DMS 273 treated with DMSO at 0.1 percent for 48 hours (cell line): ENCODE results near the gene BCKDK.
"Not testable (repeated sequence)": the region's sequence is repeated elsewhere in the genome, so short reads cannot be mapped to it uniquely, and the experiment has no call there.

ENCODE experiments used
- DNase-seq: peaks from one replicate; lab custom pipeline; 2025; lab: John Stamatoyannopoulos, UW

BCKDK gene

DNA sequence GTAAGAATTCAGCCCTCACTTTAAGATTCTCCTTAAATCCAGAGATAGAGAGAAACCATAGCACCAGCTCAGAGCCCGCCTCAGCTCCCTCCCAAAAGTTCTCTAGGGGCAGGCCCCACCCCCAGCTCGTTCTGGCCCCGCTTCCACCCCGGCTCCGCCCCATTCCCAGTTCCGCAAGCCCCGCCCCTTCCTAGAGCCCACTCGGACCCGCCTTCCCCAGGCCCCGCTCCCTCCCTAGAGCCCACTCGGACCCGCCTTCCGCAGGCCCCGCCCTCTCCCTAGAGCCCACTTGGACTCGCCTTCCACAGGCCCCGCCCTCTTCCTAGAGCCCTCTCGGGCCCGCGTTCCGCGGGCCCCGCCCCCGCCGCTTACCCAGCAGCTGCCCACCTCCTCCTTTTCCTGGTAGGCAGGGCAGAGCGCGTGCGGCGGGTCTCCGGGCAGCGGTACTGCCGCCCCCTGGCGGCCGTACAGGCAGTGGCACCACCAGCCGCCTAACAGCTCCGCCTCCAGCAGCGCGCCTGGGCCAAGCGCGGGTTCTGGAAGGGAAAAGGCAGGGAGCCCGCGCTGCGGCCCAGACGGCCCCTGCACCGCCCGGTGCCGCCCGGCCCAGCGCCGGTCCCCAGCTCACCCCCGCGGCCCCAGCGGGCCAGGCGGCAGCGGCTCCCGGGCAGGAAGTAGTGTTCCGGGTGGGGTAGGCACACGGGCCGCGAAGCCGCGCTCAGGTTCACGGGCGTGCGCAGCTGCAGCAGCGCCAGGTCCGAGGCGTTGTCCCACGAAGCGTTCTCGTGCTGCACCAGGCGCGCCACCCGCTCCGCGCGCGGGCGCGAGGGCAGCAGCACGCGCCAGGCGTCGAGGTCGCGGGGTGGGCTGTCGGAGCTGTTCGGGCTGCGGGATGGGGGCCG, 34.2 kb downstream of the BCKDK start:
- peak; percentile 98 for DNase-seq

DNA sequence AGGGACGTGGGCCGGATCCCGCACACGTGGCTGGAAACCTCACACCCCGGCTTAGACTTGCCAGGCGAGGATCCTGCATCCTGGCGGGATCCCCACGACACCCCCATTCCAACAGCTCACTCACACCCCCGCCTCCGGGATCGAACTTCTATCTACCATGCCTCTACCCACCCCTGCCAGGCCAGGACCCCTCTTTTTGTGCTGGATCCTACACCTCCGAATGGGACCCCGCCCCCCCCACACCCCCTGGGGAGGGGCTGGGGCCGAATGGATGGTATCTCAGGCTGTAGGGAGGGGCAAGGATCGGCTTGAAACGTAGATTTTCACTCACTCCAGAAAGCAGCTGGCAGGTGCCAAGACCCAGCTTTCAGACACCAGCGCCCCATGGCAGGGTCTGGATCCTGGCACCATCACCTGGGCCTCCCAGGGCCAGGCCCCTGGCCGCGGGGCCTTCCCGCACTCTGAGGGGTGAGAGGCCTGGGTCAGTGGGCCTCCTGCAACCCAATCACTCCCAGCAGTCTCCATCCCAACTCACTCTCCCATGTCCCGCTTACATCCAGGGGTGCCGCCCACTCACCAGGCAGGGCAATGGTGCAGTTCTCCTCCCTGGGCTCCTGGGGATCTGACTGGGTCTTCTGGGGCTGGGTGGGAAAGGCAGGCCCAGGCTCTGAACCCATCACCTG, 35.0 kb downstream of the BCKDK start:
- DNase-seq: no peak

DNA sequence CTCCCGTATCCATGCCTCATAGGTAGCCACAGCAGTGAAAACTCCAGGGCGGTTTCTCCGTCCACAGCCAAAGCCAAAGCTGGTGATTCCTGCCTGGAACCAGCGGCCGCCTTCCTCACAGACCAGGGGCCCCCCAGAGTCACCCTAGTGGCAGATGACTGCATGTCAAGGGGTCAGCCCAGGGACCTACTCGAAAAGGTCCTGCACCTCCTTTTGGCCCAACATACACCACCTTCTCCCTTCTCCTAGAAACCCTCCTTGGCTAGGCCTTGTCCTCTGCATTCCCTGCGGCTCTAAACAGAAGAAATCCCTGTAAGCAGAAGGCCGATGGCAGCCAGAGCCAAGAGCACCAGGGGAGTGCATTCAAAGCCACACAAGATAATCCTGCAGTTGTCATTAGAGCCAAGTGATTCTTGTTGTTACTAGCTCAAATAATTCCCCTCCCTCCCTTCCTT, 35.5 kb downstream of the BCKDK start:
- no peak for DNase-seq

DNA sequence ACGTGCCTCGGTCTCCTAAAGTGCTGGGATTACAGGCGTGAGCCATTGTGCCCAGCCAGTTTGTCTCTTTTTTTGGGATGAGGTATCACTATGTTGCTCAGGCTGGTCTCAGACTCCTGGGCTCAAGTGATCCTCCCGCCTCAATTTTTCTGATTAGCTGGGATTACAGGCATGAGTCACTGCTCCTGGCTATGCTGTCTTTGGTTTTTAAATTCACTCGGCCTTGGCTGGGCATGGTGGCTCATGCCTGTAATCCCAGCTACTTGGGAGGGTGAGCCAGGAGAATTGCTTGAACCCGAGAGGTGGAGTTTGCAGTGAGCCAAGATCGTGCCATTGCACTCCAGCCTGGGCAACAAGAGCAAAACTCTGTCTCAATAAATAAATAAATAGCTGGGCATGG, 36.2 kb downstream of the BCKDK start:
- DNase-seq: not testable (repeated sequence)

DNA sequence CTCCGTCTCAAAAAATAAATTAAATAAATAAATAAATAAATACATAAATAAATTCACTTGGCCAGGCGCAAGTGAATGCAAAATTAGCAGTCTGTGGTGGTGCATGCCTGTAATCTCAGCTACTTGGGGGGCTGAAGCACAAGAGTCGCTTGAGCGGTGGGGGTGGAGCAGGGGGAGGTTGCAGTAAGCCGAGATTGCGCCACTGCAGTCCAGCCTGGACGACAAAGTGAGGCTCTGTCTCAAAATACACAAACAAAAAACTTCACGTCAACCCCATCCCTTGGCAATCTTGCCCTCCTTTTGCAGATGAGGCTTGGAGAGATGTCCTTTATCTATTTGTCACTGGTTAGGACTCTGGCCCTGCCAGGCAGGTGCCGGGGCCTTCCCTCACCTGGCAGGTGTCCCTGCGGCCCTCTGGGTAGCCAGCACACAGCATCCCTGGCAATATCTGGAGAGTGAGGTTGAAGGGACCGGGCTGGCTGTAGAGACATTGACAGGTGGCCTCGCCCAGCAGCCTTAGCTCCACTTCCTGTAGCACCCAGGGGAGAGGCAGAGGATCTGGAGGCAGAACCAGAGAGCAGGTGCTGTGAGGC, 37.3 kb downstream of the BCKDK start:
- no peak for DNase-seq

DNA sequence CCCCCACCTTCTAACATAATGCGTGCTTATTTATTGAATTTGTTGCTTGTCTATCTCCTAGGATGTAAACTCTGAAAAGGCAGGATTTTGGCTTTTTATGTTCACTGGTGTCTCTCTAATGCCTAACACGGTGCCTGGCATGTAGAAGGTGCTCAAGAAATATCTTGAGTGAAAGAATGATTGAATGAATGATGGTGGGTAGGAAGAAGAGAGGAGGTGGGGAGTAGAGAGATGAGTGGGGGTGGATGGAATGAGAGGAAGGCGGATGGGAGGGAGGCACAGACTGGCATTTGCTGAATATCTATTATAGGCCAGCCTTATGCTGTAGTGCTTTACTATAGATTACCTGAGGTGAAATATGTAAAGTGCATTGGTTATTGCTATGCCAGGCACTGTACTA, 39.4 kb downstream of the BCKDK start:
- no peak for DNase-seq

DNA sequence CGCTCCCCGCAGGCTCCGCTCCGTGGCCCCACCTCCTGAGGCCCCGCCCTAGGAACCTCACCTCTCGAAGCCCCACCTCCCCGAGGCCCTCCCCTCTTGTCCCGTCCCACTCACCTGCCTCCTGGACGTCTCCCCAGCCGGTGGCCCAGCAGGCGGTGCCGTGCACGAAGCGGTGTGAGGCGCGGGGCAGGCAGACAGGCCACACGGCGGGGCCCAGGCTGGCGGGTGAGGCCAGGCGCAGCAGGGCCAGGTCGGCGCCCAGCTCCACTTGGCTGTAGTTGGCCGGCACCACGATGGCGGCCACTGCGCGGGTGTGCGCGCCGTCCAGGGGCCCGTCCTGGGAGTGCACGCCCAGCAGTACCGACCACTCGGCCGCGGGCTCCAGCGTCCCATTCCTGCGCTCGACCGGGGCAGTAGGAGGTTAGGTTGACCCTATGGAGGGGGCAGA, 40.1 kb downstream of the BCKDK start:
- no peak for DNase-seq

DNA sequence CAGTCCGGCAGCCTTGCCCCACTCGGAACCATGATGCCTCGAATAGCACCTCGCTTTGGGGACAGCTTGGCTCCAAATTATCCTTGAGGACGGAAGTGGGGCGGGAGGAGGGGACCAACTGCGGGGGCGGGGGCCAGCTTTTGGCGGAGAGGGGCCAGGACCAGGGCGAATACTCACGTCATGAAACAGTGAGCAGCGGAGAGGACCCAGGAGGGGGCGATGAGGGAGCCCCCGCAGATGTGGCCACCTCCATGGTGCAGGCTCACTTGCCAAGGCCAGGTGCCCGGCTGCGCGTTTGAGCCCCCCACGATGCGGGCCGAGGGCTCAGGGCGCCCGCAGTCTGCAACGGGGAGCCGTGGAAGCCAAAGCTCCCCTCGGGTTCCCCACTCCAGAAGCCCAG, 40.7 kb downstream of the BCKDK start:
- no peak for DNase-seq

DNA sequence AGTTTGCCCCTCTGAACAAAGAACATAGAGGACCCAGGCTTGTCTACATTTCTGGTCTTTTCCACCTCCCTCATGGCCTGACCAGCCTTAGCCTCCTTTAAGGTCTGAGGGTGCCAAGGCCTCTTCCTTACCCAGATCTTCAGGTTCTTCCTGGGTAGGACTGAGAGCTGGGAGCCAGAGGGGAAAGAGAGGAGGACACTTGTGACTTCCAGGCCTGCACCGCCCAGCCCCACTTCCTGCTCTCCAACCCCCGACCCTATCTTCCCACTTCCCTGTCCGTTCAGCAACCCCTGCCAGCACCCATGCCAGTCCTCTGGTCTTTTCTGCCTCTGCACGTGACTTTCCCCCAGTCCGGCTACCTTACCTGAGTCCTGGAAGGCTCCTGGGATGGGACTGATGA, 41.1 kb downstream of the BCKDK start:
- no peak for DNase-seq

DNA sequence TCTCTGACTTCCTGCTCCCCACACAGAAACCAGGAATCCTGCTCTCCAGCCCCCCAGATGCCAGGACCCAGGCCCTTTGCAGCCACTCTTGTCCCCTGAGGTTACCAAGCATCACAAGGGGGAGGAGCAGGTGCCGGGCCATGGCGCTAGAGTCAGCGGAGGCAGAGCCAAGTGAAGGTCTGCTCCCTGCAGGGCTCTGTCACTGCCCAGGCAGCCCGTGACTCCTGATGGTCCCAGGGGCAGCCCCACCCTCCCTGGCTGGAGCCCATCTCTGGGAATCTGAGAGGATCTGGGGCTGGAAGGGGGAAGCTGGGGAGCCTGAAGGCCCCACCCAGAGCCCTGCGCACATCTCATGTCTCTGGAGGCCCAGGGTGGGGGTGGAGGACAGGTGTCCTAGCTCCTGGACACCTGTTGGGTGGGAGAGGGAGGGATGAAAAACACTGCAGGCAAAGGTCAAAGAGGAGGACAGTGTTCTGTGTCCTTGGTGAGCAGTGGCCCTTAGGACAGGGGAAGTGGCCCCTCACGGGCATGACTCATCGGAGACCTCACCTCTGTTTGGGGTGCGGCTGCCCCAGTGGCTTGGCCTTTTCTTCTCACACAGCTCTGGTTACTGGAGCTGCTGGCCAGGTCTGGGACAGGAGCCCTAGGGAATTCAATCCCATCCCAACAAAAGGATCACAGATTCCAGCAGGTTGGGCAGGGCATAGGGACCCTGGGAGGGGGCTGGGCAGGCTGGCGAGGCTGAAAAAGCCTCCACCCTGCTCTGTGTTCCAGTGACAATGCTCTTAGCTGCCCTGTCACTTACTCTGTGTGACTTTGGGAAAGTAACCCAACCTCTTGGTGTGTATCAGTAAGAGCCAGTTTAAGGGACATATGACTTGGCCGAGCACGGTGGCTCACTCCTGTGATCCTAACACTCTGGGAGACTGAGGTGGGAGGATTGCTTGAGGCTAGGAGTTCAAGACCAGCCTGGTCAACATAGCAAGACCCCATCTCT, 42.0 kb downstream of the BCKDK start, which contains the start of gene PRSS36:
TSS of gene PRSS36 (minus strand) at position 173 of the 997 bp plus-strand sequence. CDS start at position 142, 31 bp downstream.
- no peak for DNase-seq

DNA sequence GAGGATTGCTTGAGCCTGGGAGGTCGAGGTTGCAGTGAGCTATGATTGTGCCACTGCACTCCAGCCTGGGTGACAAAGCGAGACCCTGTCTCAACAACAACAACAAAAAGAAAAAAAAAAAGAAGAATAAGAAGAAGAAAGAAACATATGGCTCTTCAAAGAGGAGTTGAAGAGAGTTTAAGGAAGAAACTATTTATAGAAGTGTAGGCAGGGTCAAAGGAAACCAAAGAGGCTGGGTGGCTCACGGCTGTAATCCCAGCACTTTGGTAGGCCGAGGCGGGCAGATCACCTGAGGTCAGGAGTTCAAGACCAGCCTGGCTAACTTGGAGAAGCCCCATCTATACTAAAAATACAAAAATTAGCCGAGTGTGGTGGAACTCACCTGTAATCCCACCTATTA, 42.8 kb downstream of the BCKDK start:
- DNase-seq: not testable (repeated sequence)

DNA sequence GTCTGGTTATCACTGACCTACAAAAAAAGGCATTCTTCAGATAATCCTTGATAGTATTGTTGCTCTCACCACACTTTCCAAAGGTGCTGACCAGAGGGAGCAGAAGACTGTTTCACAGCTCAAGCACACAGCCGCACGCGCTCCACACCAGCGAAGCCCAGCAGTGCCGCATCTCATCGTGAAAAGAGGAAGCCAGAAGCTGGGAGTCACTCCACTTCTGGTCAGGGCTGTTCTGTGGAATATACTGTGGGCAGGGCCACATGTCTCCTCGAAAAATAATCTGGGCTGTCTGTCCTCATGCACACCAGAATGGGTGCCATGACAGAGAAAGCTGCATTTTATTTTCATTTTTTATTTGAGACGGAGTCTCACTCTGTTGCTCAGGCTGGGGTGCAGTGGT, 49.0 kb downstream of the BCKDK start:
- DNase-seq: no peak
